ENCODE results near the gene JCHAIN.
"Not testable (repeated sequence)": the region's sequence is repeated elsewhere in the genome, so short reads cannot be mapped to it uniquely, and the experiment has no call there.

Gene JCHAIN

DNA sequence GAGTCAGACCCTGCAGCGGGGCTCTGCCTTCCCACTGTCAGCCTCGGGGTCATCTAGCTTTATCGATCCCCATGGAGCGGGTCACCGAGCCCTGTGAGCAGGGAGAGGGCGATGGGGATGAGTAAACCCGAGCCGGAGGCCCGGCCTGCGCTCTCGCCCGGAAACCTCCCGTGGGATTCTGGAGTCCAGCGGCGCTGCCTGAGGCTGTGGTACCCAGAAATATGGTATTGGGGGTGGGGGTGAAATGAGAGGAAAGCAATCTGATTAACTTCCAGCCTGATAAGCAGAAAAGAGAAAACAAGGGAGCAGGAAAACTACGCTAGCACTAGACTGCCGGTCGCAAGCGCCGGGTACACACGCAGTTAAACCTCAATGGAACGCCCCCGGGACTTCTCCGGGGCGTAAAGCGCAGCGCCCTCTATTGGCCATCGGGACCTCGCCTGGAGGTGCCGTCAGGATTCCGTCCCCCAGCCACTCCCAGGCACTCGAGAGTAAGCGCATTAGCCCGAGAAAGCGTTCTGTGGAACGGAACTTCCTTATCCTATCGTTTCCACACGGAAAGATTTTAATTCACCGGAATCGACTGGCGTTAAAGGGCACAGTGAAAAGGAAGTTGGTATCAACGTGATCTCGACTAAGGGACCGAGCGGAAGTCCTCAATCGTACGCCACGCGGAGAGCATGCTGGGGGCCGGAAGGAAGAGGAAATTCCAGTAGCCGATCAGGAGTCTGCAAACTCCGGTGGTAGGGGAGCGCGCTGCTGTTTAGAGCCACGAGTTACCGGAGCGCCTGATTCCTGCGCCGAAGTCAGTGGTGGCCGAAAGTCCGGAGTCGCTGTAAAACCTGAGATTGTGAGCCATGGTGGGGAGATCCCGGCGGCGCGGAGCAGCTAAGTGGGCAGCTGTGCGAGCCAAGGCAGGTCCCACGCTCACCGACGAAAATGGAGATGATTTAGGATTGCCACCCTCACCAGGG lies 21.8 kb upstream of the JCHAIN start, which contains the start of gene UTP3:
Gene UTP3, plus strand, starts transcription at position 712 of the 974 bp plus-strand sequence. Its CDS starts 146 bp downstream, at position 858.
- DNase-seq: peak; percentile 97

DNA sequence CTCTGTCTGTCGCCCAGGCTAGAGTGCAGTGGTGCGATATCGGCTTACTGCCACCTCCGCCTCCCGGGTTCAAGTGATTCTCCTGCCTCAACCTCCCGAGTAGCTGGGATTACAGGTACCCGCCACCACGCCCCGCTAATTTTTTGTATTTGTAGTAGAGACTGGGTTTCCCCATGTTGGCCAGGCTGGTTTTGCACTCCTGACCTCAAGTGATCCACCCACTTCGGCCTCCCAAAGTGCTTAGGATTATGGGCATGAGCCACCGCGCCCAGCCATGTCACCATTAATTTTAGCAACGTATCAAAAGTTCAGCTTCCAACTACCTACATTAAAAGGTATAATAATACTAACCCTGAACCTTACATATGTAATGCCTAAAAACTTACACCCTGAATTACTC lies 21.1 kb upstream of the JCHAIN start:
- DNase-seq: no peak

DNA sequence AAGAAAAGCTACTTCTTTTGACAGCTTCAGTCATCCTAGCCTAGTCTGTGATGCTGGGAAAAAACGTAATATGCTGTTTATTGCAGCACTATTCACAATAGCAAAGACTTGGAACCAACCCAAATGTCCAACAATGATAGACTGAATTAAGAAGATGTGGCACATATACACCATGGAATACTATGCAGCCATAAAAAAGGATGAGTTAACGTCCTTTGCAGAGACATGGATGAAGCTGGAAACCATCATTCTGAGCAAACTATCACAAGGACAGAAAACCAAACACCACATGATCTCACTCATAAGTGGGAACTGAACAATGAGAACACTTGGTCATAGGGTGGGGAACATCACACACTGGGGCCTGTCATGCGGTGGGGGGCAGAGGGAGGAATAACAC lies 15.8 kb upstream of the JCHAIN start:
- not testable (repeated sequence) for DNase-seq

DNA sequence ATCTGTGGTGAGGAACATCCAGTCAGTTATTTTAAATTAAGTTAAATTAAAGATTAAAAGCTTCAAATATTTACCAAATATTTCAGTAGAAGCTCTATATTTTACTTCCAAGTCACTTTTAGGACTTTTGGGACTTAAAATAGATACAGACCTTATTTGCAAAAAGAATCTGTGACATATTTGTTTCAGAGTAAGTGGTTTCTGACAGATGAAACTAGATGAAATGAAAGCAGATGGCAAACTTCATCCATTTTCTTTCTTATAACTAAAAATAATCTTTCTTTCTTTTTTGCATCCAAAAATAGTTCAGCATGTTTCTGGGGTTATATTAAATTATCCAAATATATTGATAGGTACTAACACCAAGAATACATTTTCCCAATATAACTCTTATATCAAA lies 15.4 kb upstream of the JCHAIN start:
- DNase-seq: no peak

DNA sequence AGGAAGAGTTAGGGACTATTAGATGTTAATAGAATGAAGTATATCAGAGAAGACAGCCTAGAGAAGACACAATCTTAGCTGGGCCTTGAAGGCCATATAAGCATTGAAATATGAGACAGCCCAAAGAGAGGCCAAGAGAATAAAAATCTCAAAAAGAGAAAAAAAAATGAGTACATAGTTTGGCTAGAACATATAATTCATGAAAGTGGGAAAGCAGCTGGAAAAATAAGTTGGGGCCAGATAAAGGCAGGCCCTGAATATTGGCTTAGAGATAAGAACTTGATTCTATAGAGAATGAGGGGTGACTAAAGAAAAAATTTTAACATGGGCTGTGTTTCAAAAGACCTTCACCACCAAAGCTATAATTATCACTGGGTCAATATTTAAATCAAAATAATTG lies 14.6 kb upstream of the JCHAIN start:
- no peak for DNase-seq

DNA sequence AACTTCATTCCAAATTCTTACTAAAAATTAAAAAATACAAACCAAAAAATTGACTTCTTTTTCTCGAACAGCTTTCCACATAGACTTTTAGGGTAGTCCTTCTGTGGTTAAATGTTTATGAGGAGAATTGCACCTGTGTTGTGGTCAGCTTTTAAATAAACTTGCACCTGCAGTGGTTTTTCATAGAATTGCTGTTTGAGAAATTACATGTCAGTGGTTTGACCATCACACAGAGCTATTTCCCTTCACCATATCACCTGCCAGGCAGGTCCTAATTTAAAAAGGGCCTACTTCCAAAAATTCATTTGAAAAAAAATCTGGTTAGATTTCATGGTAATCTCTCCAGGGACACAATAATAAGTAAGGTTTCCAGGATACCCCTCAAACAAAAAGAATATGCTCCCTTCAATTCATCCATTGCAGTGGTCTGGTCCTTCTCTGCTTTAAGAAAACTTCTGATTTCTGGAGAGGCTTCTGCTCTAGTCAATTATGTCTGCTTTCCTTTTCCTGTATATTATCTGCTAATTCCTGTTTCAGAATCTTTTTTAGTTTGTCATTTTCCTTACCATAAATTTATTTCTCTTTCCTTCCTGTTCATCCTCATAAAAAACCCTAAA lies 12.2 kb upstream of the JCHAIN start:
- no peak for DNase-seq

DNA sequence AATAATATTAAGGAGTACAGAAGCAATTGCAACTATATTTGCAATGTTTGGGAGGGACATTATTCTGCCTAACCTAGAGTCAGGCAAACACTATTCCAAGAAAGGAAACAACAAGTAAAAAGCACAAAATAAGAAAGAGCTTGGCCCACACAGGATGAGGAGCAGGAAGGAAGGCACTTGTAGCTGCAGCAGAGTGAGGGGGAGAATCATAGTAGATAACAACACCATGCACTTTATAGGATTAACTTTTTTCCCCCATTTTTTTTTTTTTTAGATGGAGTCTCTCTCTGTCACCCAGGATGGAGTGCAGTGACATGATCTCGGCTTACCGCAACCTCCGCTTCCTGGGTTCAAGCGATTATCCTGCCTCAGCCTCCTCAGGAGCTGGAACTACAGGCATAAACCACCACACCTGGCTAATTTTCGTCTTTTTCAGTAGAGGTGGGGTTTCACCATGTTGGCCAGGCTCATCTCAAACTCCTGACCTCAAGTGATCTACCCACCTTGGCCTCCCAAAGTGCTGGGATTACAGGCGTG lies 10.3 kb upstream of the JCHAIN start:
- DNase-seq: no peak

DNA sequence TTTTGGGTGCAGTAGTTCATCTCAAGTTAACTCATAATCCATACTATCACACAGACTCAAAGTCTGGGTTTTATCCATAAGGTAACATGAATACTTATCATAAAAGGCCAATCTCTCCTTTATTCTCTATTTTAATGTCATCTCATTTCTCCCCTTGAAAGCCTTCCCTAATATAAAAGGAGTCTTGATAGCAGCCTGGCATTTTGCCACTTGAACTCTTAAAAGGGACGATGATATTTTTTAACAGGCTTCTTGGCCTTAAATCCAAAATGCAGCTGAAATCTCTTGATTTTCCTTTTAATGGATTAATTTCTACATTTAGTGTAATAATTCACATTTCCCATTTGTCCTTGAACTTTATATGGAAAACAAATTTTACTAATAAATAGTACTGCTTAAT lies 8.4 kb upstream of the JCHAIN start:
- no peak for DNase-seq

DNA sequence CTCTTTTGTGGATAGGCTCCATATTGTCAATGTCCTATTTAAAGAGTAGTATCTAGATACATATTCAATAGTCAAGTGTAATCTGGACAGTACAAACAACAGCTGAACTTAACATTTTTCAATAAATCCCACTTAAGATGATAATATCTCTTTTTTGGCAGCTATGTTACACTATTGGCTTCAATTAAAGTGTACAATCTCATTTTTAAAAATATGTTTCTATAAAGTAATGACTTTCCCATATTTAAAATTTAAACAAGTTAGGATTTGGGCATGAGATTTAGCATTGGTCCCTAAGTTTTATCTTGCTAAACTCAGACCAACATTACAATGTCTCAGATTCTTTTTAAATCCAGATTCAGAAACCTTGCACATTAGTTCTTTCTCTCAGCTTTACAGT lies 7.9 kb upstream of the JCHAIN start:
- DNase-seq: no peak

DNA sequence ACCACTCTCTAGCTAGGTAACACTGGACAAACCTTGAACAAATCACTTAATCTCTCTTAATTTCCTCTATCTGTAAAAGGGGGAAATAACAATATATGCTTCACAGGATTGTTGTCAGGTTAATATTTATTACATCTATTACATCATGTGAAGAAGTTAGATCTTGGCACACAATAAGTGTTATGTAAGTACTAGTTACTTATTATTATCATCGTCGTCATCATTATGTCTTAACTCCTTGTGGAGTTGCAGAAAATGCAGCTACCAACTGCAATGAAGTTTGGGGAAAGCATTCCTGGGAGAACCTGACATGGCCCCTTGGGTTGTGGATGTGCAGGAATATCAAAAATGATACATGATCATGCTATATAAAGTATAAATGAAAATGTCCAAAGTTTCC lies 4.8 kb upstream of the JCHAIN start:
- DNase-seq: no peak

DNA sequence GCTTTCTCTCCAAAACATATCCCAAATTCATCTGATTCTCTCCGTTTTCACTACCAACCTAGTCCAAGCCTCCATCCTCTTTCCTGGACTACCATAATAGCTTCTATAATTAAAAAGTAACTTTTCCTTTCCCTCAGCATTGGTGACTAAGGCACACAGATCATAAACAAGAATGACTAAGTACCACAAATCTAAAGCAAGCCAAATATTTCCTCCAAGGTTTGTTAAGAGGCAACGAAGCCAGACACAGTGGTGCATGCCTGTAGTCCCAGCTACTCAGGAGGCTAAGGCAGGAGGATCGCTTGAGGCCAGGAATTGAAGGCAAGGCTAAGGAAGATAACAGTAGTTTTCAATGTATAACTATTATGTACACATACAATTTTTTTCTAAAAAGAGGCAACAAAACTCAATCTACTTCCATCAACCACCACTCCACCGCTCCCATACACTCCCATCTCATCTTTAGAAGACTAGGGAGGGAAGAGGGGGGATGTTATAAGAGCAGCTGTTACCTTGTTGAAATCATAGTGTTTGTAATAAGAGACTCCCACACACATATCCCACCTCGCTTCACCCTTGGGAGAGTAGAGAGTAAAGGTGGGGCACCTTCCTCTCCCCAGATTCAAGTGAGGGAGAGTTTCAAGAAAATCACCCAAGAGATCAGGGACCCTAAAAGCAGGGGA lies 4.2 kb upstream of the JCHAIN start:
- DNase-seq: no peak

DNA sequence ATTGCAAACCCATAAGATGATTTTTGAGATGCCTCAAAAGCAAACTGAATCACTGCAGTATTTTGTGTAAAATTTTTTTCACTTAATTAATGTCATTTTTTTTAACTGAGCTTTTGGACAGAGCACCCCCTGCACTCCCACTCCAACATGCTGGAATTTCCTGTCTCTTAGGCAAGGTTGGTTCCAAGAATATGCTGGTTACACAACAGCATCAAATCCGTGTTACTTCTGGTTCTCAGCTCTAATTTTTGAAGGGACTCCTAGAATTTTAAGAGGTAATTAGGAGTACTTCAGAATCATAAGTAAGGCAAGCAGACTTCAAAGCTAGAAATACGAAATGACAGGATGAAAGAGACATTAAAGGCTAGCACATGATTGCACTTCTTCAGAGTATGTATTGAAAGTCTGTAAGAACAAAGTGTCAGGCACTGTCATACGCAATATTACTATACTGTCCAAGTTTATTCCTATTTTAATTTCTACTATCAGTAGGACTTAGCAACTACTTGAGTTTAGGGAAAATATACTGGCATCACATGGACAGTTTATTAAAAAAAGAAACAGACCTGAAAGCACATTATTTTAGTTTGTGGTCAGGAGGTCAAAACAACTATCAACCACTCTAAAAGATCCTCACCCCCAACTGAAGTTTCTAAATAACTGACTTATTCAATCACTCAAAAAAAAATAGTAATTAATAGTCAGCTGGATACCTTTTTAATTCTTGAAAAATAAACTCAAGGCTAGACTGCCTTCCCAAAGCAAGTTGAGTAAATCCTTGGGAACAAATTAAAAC lies 1.6 kb upstream of the JCHAIN start:
- DNase-seq: no peak

DNA sequence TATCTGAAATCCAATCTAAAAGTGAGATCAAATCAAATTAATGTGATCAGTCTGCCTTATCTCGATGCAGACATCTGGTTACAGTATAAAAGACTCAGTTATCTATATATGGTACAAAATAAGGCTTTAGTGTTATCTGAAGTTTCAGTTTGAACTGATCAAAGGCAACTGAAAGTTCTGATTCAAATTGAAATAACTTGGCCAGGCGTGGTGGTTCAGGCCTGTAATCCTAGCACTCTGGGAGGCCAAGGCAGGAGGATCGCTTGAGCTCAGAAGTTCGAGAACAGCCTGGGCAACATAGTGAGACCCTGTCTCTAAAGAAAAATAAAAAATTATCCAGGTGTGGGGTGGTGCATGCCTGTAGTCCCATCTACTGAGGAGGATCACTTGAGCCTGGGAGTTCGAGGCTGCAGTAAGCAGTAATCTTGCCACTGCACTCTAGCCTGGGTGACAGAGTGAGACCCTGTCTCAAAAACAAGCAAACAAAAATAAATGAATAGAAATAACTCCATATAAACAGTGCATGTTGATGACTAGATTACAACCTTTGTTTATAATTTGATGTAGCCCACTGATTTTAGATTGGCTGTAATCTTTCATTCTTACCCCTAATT lies 4.9 kb downstream of the JCHAIN start:
- not testable (repeated sequence) for DNase-seq

DNA sequence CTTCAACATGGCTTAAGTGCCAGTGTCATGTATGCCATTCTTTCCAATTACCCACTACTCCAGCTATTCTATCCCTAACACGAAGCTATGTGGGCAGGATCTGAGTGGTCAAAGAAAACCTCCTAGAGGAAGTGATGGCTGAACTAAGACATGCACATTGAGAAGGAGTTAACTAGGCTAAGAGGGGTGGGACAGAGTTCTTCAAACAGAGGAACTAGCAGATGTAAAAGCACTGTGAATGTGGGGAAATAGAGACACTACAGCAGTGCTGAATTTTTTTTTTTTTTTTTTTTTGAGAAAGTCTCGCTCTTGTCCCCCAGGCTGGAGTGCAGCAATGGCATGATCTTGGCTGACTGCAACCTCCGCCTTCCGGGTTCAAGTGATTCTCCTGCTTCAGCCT lies 6.2 kb downstream of the JCHAIN start:
- DNase-seq: no peak

DNA sequence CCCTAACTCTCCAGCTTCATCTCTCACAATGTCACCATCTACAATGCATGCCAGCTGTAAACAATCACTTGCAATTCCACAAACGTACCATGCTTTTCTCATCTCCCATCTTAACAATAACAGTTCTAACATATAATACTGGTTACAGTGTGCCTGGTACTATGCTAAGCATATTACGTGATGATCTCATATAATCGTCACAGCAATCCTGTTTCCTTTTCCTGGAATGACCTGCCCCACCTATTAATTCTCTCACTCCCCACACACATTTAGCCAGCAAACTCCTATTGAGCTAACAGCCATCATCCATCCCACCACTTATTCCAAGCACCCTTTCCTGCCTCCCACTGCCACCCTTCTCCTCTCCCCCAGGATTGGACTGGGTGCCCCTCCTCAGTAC lies 7.9 kb downstream of the JCHAIN start:
- DNase-seq: no peak

DNA sequence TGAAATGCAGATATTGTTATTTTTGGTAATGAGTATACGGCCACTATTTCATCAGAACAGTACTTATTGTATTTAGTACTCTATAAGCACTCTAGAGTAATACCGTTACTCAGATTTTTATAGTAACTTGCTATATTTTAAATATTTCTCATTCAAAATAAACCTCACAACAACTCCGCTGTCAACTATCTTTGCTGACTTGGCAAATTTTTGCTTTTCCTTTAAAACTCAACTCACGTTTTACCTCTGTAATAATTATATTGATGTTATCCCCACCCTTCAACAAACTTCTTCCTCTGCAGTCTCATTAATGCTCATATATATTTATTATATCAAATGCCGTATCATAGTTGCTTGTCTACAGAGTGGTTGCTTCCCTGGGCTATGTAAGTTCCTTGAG lies 9.0 kb downstream of the JCHAIN start:
- DNase-seq: no peak

DNA sequence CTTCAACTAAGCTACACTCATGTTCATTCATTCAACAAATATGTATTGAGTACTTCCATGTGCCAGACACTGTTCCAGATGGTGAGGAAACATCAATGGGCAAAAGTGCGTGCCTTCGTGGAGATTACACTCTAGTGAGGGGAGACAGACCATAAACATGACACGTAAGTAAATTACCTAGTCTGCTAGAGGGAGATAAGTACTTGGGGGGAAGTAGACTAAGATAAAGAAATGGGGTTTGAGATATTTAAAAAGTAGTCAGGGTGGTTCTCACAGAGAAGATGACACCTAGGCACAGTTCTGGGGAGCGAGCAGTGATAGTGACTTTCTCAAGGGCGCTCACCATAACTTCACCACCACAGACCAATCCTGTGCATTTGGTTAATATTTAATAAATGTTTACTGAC lies 11.7 kb downstream of the JCHAIN start:
- no peak for DNase-seq

DNA sequence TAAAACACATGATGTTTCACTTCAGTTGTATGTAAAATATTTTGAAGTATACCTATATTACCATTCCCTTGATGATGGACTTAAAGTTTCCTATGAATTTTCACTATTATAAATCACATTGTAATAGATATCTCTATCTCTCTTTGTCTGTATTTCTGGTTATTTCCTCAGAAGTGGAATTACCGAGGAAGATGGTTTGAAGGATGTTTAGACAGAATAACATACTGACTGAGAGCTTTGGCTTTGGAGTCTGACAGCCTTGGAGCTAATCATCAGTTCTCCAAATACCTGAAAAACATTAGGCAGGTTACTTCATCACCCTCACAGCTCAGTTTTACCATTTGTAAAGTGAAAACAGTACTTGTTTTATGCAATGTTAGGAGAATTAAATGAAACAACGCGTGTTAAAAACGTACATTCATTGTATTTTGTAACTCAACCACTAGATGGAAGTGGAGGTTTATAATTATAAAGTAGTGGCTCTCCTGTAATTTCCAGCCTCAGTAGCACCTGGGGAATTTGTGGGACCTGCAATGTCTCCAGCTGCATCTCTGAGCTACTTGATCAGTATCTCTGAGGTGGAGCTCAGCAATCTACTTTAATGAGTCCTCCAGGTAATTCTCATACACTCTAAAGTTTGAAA lies 14.3 kb downstream of the JCHAIN start:
- DNase-seq: peak; percentile 24

DNA sequence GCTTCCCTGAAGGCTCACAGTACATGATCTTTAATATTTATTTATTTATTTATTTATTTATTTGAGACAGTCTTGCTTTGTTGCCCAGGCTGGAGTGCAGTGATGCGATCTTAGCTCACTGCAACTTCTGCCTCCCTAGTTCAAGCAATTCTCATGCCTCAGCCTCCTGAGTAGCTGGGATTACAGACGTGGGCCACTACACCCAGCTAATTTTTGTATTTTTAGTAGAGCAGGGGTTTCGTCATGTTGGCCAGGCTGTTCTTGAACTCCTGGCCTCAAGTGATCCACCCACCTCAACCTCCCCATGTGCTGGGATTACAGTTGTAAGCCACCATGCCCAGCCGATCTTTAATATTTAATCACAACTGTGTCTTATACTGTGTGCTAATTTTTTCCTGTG lies 15.6 kb downstream of the JCHAIN start:
- DNase-seq: not testable (repeated sequence)

DNA sequence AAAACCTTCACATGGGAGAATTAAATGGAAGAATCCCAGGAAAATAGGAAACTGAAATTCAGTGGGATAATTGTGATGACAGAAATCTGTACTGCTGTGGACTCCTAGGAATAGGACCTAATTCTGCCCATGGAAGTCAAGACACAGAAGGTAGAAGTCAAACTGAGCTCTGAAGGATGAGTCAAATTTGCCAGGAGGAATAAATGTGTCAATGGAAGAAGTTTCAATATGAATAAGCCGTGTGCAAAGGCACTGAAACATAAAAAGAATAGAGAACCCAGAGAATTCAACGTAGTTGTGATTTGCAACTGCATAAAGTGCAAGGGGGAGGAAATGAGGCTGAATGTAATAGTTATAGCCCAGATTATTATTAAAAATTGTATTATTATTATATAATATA lies 26.1 kb downstream of the JCHAIN start:
- DNase-seq: no peak

DNA sequence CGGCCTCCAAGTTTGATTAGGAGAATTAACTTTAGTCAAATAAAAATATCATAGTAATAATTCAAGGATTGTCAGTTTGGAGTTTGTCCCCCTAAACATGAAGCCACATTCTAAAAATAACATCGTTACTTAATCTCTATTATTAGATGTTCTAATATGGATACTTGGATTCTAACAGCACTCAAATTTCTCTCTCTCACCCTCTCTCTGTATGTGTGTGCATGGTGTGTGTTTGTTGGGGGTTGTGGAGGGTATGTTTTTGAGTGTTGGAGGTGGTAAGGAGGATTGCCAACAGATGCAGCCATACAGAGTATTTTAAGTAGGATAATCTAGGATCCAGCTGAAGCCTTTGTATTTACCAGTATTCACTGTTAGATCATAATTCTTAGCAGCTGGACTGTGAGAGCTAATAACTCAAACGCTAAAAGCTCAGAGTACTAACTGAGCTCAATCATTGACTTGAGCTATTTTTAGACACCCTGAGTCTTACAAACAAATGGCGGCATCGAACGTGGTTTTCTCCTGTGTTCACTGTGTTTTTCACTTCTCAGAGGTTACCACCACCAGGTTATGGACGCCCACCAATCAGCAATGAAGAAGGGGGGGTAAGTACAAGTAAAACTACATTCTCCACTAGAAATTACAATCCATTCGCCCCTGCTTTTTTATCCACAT lies 28.9 kb downstream of the JCHAIN start:
- no peak for DNase-seq

All from CD4-positive, alpha-beta T cell treated with Interleukin-4 for 4 hours (primary cell).